Caco-2 (cell line): Measurements from ENCODE around the gene TBKBP1. TPM values are rescaled to one million over a fixed set of nuclear protein-coding genes. Genes with fewer than 3 reads are reported as not detected.

ENCODE experiments used
- BruUV-seq: library from RNA; stranded (reverse); fragments of 400-500 nt; replicated peaks from 2 replicates; lab custom pipeline; 2021; lab: Mats Ljungman, UMichigan
- CTCF ChIA-PET: fragments of 300-600 bp; sonication (Branson Sonifier 250); formaldehyde crosslinking; loops from one replicate; lab custom pipeline; 2022; ENCODE audit warnings: antibody characterized with exemption; lab: Charles Lee
- POLR2A ChIA-PET: fragments of 300-600 bp; sonication (Branson Sonifier 250); formaldehyde crosslinking; loops from one replicate; lab custom pipeline; 2022; ENCODE audit warnings: antibody characterized with exemption; lab: Charles Lee
- DNase-seq, 2 experiments: peaks; one replicate each; pipeline versions ENCODE4 v3.0.0 to v3.0.0-alpha.2; 2020 to 2022
- H3K27me3 ChIP-seq: replicated peaks from 2 replicates; pipeline ENCODE4 v1.6.0; 2011; ENCODE audit warnings: low read length; ENCODE audit not compliant: control insufficient read depth, insufficient read depth
- H3K36me3 ChIP-seq: 2 replicates; pipeline ENCODE4 v1.5.1; 2011; ENCODE audit warnings: low read length; ENCODE audit not compliant: control insufficient read depth, insufficient read depth
- H3K4me1 ChIP-seq: fragments of 250-450 bp; sonication (Bioruptor Pico); 2 replicates; pipeline ENCODE4 v1.5.1; 2020; ENCODE audit warnings: mild to moderate bottlenecking
- H3K4me3 ChIP-seq: 2 replicates; pipeline ENCODE4 v1.5.1; 2011; ENCODE audit warnings: low read depth, mild to moderate bottlenecking, control low read depth, low read length
- H3K9me3 ChIP-seq: fragments of 250-450 bp; sonication (Bioruptor Pico); 2 replicates; pipeline ENCODE4 v1.5.1; 2020; ENCODE audit warnings: mild to moderate bottlenecking, moderate library complexity
- H3K27ac Mint-ChIP-seq: one replicate; pipeline ENCODE4 v1.8.0; 2022; ENCODE audit warnings: mixed read lengths; ENCODE audit not compliant: unreplicated experiment
- H3K27me3 Mint-ChIP-seq: one replicate; pipeline ENCODE4 v1.8.0; 2022; ENCODE audit warnings: mixed read lengths; ENCODE audit not compliant: insufficient read depth, unreplicated experiment
- H3K36me3 Mint-ChIP-seq: one replicate; pipeline ENCODE4 v1.8.0; 2022; ENCODE audit warnings: mild to moderate bottlenecking, mixed read lengths; ENCODE audit not compliant: insufficient read depth, unreplicated experiment
- H3K4me1 Mint-ChIP-seq: one replicate; pipeline ENCODE4 v1.8.0; 2022; ENCODE audit warnings: low read depth, mixed read lengths; ENCODE audit not compliant: unreplicated experiment
- H3K4me3 Mint-ChIP-seq: one replicate; pipeline ENCODE4 v1.8.0; 2022; ENCODE audit warnings: mild to moderate bottlenecking, moderate library complexity, mixed read lengths; ENCODE audit not compliant: unreplicated experiment
- H3K9me3 Mint-ChIP-seq: one replicate; pipeline ENCODE4 v1.8.0; 2022; ENCODE audit warnings: mixed read lengths; ENCODE audit not compliant: unreplicated experiment
- intact Hi-C: fragments of 100-400 bp; cut with micrococcal nuclease; formaldehyde crosslinking; loops from one replicate; pipeline ENCODE4 v1.10.0; 2022; ENCODE audit not compliant: unreplicated experiment
- total RNA-seq: library from RNA; stranded (reverse); gene quantifications from 2 replicates; pipeline ENCODE4 v1.2.3, GENCODE V29; 2022
- TF ChIP-seq, protein P1 (sequence below), 2 experiments: fragments of 200-600 bp in 1 of 2; IDR thresholded peaks; 1 replicate in 1 of 2; 2 replicates in 1 of 2; pipeline versions ENCODE4 v1.5.1 to v1.8.0; 2011 to 2022; ENCODE audit warnings: antibody characterized with exemption in 1 of 2, control low read depth in 1 of 2, inconsistent platforms in 1 of 2, low read depth in 1 of 2, low read length in 1 of 2, mild to moderate bottlenecking in 1 of 2, moderate library complexity in 1 of 2; ENCODE audit not compliant: insufficient read depth in 1 of 2, severe bottlenecking in 1 of 2, unreplicated experiment in 1 of 2

The TBKBP1 gene
- total RNA-seq, 1 experiment from 2014 or later: 27.4 TPM

DNA sequence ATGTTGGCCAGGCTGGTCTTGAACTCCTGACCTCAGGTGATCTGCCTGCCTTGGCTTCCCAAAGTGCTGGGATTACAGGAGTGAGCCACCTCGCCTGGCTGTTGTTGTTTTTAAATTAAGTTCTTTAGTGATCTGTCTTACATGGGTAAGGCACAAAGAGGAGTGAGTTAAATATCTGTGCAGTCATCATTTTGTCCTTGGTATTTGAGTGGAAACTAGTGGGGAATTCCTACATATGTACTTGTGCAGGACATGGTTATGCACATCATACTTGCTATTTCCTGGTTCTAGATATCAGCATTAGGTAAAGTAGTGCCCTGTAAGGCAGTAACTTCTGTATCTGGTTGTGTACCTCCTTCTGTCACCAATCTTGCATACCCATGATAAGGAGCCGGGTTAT lies 40.5 kb upstream of the TBKBP1 start:
- no peak overlapping the region for H3K4me3 ChIP-seq
- no peak overlapping the region for H3K27ac Mint-ChIP-seq
- DNase-seq: peak in 1 of 2 experiments; percentile 20
- ChIA-PET CTCF (interaction anchor here (0.7 kb wide), 1 partner anchor 88 kb away, joined by 6 read pairs; no protein-coding TSS in a partner anchor), POLR2A (interaction anchor here (0.6 kb wide), 2 partner anchors 18 to 23 kb away, joined by 4 read pairs; no protein-coding TSS in a partner anchor)
- TF ChIP-seq, protein P1, sequence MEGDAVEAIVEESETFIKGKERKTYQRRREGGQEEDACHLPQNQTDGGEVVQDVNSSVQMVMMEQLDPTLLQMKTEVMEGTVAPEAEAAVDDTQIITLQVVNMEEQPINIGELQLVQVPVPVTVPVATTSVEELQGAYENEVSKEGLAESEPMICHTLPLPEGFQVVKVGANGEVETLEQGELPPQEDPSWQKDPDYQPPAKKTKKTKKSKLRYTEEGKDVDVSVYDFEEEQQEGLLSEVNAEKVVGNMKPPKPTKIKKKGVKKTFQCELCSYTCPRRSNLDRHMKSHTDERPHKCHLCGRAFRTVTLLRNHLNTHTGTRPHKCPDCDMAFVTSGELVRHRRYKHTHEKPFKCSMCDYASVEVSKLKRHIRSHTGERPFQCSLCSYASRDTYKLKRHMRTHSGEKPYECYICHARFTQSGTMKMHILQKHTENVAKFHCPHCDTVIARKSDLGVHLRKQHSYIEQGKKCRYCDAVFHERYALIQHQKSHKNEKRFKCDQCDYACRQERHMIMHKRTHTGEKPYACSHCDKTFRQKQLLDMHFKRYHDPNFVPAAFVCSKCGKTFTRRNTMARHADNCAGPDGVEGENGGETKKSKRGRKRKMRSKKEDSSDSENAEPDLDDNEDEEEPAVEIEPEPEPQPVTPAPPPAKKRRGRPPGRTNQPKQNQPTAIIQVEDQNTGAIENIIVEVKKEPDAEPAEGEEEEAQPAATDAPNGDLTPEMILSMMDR (IDR thresholded peaks at IDR 0.05; ENCODE audit: insufficient read depth in 1 of 2, low read depth in 1 of 2, low read length in 1 of 2, severe bottlenecking in 1 of 2, unreplicated experiment in 1 of 2): no peak
- no peaks in the 10 kb centered on the region for H3K27me3 ChIP-seq
- peaks cover 20% of the 10 kb centered on the region for H3K36me3 ChIP-seq
- H3K9me3 Mint-ChIP-seq: no peaks in the 10 kb centered on the region
- peaks cover 38% of the 10 kb centered on the region for H3K4me1 Mint-ChIP-seq
- no peaks in the 10 kb centered on the region for H3K27me3 Mint-ChIP-seq
- no peaks in the 10 kb centered on the region for H3K9me3 ChIP-seq
- intact Hi-C loops: no loop called here
- peaks cover 97% of the 10 kb centered on the region for H3K36me3 Mint-ChIP-seq
- H3K4me3 Mint-ChIP-seq: peak overlapping the region; percentile 20
- no TSS peak for BruUV-seq
- peaks cover 27% of the 10 kb centered on the region for H3K4me1 ChIP-seq

DNA sequence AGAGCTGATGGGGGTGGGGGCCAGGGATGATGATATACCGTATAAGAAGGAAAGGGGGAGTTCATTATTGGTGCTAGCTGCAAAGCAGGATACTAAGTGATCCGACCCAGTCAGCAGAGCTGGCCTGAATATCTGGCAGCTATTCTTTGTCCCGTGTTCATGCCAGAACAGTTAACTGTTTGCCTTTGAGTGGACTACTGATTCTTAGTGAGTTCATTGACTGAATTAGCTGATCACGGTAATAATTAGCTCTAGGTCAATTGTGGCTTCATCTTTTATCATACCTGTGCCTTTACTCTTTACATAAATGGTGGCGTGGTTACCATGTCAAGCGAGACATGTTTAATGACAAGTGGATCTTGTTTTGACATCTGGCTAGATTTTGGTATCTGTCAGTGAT lies 39.0 kb upstream of the TBKBP1 start:
- BruUV-seq: no TSS peak
- intact Hi-C loops: no loop called here
- POLR2A ChIA-PET: interaction anchor here (0.7 kb wide), 1 partner anchor 19 kb away, joined by 3 read pairs; no protein-coding TSS in a partner anchor
- TF ChIP-seq, protein P1 (IDR thresholded peaks at IDR 0.05; ENCODE audit: insufficient read depth in 1 of 2, low read depth in 1 of 2, low read length in 1 of 2, severe bottlenecking in 1 of 2, unreplicated experiment in 1 of 2): no peak
- DNase-seq: peak in 1 of 2 experiments; percentile 32
- peaks cover 100% of the 10 kb centered on the region for H3K36me3 Mint-ChIP-seq
- peaks cover 20% of the 10 kb centered on the region for H3K36me3 ChIP-seq
- H3K4me3 Mint-ChIP-seq: peak overlapping the region; percentile 36
- H3K27me3 ChIP-seq: no peaks in the 10 kb centered on the region
- no peak overlapping the region for H3K4me3 ChIP-seq
- no peaks in the 10 kb centered on the region for H3K27me3 Mint-ChIP-seq
- CTCF ChIA-PET: no interaction called here
- no peaks in the 10 kb centered on the region for H3K9me3 Mint-ChIP-seq
- no peak overlapping the region for H3K27ac Mint-ChIP-seq
- H3K4me1 ChIP-seq: peaks cover 23% of the 10 kb centered on the region
- no peaks in the 10 kb centered on the region for H3K9me3 ChIP-seq
- peaks cover 38% of the 10 kb centered on the region for H3K4me1 Mint-ChIP-seq

DNA sequence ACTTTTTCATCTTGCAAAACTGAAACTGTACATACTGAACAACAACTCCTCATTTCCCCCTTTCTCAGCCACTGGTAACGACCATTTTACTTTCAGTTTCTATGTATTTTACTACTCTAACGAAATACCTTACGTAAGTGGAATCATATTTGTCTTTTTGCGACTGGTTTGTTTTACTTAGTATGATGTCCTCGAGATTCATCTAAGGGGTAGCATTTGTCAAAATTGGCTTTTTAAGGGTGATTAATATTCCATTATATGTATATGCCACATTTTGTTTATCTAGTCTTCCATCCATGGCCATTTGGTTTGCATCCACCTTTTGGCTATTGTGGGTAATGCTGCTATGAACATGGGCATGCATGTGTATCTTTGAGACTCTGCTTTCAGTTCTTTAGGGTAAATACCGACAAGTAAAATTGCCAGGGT lies 33.9 kb upstream of the TBKBP1 start:
- POLR2A ChIA-PET: no interaction called here
- intact Hi-C loops: loop anchor here (5.0 kb wide), 1 partner anchor 142 kb away; no protein-coding TSS in a partner anchor
- CTCF ChIA-PET: no interaction called here
- TF ChIP-seq, protein P1 (IDR thresholded peaks at IDR 0.05; ENCODE audit: insufficient read depth in 1 of 2, low read depth in 1 of 2, low read length in 1 of 2, severe bottlenecking in 1 of 2, unreplicated experiment in 1 of 2): peak in 1 of 2 experiments; percentile 9
- no peak overlapping the region for H3K4me3 Mint-ChIP-seq
- H3K27me3 Mint-ChIP-seq: no peaks in the 10 kb centered on the region
- peaks cover 33% of the 10 kb centered on the region for H3K36me3 ChIP-seq
- H3K27me3 ChIP-seq: no peaks in the 10 kb centered on the region
- H3K4me1 ChIP-seq: no peaks in the 10 kb centered on the region
- no peak overlapping the region for H3K4me3 ChIP-seq
- H3K9me3 ChIP-seq: no peaks in the 10 kb centered on the region
- H3K36me3 Mint-ChIP-seq: peaks cover 100% of the 10 kb centered on the region
- DNase-seq: no peak
- peaks cover 4% of the 10 kb centered on the region for H3K4me1 Mint-ChIP-seq
- no peaks in the 10 kb centered on the region for H3K9me3 Mint-ChIP-seq
- no peak overlapping the region for H3K27ac Mint-ChIP-seq
- no TSS peak for BruUV-seq
